IMR-90 (cell line): ENCODE results near the gene CGB5. TPM values are rescaled to one million over a fixed set of nuclear protein-coding genes. Genes with fewer than 3 reads are reported as not detected.

Source experiments
- ATAC-seq: fragments of 200-7000 bp; cut with Tn5 transposase; 2 replicates; pipeline ENCODE4 v1.9.1; 2020; ENCODE audit warnings: low read depth, mild to moderate bottlenecking, moderate library complexity
- BruUV-seq: library from RNA; stranded (reverse); fragments of 400-500 nt; replicated peaks from 2 replicates; lab custom pipeline; 2021; lab: Mats Ljungman, UMichigan
- CTCF ChIA-PET: fragments of 300-600 bp; formaldehyde crosslinking; extraction: SDS; loops from one replicate; lab custom pipeline; 2021; ENCODE audit warnings: antibody characterized with exemption; lab: Yijun Ruan, JAX
- POLR2A ChIA-PET: fragments of 300-600 bp; sonication (Branson Sonifier 250); formaldehyde crosslinking; loops from one replicate; lab custom pipeline; 2022; ENCODE audit warnings: antibody characterized with exemption; ENCODE audit not compliant: unreplicated experiment; lab: Charles Lee
- DNase-seq: peaks from one replicate; pipeline ENCODE4 v3.0.0; 2013
- H2AFZ ChIP-seq: replicated peaks from 2 replicates; pipeline ENCODE3; 2013; ENCODE audit warnings: low read length, mild to moderate bottlenecking; ENCODE audit not compliant: poor library complexity
- H2AK5ac ChIP-seq: 2 replicates; pipeline ENCODE4 v1.6.1; 2013; ENCODE audit warnings: low read depth, low read length, inconsistent platforms
- H2AK9ac ChIP-seq: replicated peaks from 2 replicates; pipeline ENCODE3; 2013; ENCODE audit warnings: mild to moderate bottlenecking, low read depth, low read length, moderate library complexity; ENCODE audit not compliant: poor library complexity
- H2BK120ac ChIP-seq: 2 replicates; pipeline ENCODE4 v1.6.1; 2013; ENCODE audit warnings: low read depth, low read length, inconsistent platforms
- H2BK15ac ChIP-seq: 3 replicates; pipeline ENCODE4 v1.6.1; 2013; ENCODE audit warnings: low read depth, low read length, inconsistent platforms
- H2BK20ac ChIP-seq: 2 replicates; pipeline ENCODE4 v1.6.1; 2013; ENCODE audit warnings: low read depth, mild to moderate bottlenecking, inconsistent platforms, low read length, moderate library complexity
- H2BK5ac ChIP-seq: 2 replicates; pipeline ENCODE4 v1.6.1; 2013; ENCODE audit warnings: mild to moderate bottlenecking, low read depth, low read length, inconsistent platforms; ENCODE audit not compliant: poor library complexity, severe bottlenecking
- H3K14ac ChIP-seq: replicated peaks from 2 replicates; pipeline ENCODE4 v1.6.1; 2013; ENCODE audit warnings: low read depth, low read length, inconsistent platforms
- H3K18ac ChIP-seq: 2 replicates; pipeline ENCODE4 v1.6.1; 2013; ENCODE audit warnings: low read depth, low read length, control low read depth
- H3K23ac ChIP-seq: 2 replicates; pipeline ENCODE4 v1.6.1; 2013; ENCODE audit warnings: low read depth, low read length, inconsistent platforms
- H3K27ac ChIP-seq: 2 replicates; pipeline ENCODE4 v1.5.1; 2013; ENCODE audit warnings: mild to moderate bottlenecking, control low read depth, low read length; ENCODE audit not compliant: insufficient read depth
- H3K27me3 ChIP-seq: 2 replicates; pipeline ENCODE4 v1.6.1; 2013; ENCODE audit warnings: low read length; ENCODE audit not compliant: control insufficient read depth, insufficient read depth
- H3K36me3 ChIP-seq: 2 replicates; pipeline ENCODE4 v1.6.1; 2013; ENCODE audit warnings: low read length, mixed read lengths; ENCODE audit not compliant: control insufficient read depth, insufficient read depth
- H3K4ac ChIP-seq: 2 replicates; pipeline ENCODE4 v1.6.1; 2013; ENCODE audit warnings: low read depth, low read length, inconsistent platforms
- H3K4me1 ChIP-seq: 2 replicates; pipeline ENCODE4 v1.6.1; 2013; ENCODE audit warnings: low read length, mixed read lengths; ENCODE audit not compliant: control insufficient read depth, insufficient read depth
- H3K4me2 ChIP-seq: 2 replicates; pipeline ENCODE4 v1.6.1; 2013; ENCODE audit warnings: low read depth, mild to moderate bottlenecking, control low read depth, low read length, moderate library complexity
- H3K4me3 ChIP-seq: 2 replicates; pipeline ENCODE4 v1.5.1; 2013; ENCODE audit warnings: low read depth, mild to moderate bottlenecking, control low read depth, low read length, moderate library complexity; ENCODE audit not compliant: insufficient read depth
- H3K56ac ChIP-seq: 2 replicates; pipeline ENCODE4 v1.6.1; 2013; ENCODE audit warnings: low read length, inconsistent platforms; ENCODE audit not compliant: insufficient read depth; ENCODE audit errors: extremely low read depth
- H3K79me1 ChIP-seq, 2 experiments: 2 replicates each; pipeline ENCODE4 v1.6.1; 2013; ENCODE audit warnings: low read length in 2 of 2, inconsistent platforms in 1 of 2, low read depth in 1 of 2
- H3K9ac ChIP-seq: 2 replicates; pipeline ENCODE4 v1.6.1; 2013; ENCODE audit warnings: low read depth, low read length, control low read depth
- H3K9me1 ChIP-seq: 2 replicates; pipeline ENCODE4 v1.6.1; 2013; ENCODE audit warnings: low read length, inconsistent platforms; ENCODE audit not compliant: insufficient read depth
- H3K9me3 ChIP-seq: 2 replicates; pipeline ENCODE4 v1.6.1; 2013; ENCODE audit warnings: low read length; ENCODE audit not compliant: control insufficient read depth, insufficient read depth
- H4K20me1 ChIP-seq: 2 replicates; pipeline ENCODE4 v1.6.1; 2013; ENCODE audit warnings: low read length, inconsistent platforms; ENCODE audit not compliant: insufficient read depth
- H4K5ac ChIP-seq: 2 replicates; pipeline ENCODE4 v1.6.1; 2013; ENCODE audit warnings: mild to moderate bottlenecking, low read depth, low read length, control low read depth
- H4K8ac ChIP-seq, 2 experiments: 2 replicates each; pipeline ENCODE4 v1.6.1; 2013; ENCODE audit warnings: low read depth in 2 of 2, low read length in 2 of 2, control low read depth in 1 of 2, inconsistent platforms in 1 of 2
- H4K91ac ChIP-seq: 2 replicates; pipeline ENCODE4 v1.6.1; 2013; ENCODE audit warnings: low read depth, low read length, inconsistent platforms; ENCODE audit not compliant: insufficient read depth
- CEBPB ChIP-seq: IDR thresholded peaks from 2 replicates; pipeline ENCODE4 v1.6.1; 2012; ENCODE audit warnings: low read depth, low read length, improper control_type of control experiment
- CHD1 ChIP-seq: IDR thresholded peaks from 2 replicates; pipeline ENCODE4 v1.6.1; 2012; ENCODE audit warnings: low read depth, low read length, improper control_type of control experiment
- ELK1 ChIP-seq: fragments of 150-350 bp; IDR thresholded peaks from 2 replicates; pipeline ENCODE4 v1.6.1; 2016; ENCODE audit warnings: low read depth, mild to moderate bottlenecking, low read length, moderate library complexity, borderline replicate concordance
- POLR2A ChIP-seq: IDR thresholded peaks from 2 replicates; pipeline ENCODE4 v1.6.1; 2012; ENCODE audit warnings: mild to moderate bottlenecking, low read depth, low read length
- RCOR1 ChIP-seq: IDR thresholded peaks from 2 replicates; pipeline ENCODE4 v1.6.1; 2012; ENCODE audit warnings: mild to moderate bottlenecking, low read length, improper control_type of control experiment; ENCODE audit not compliant: insufficient replicate concordance
- RFX5 ChIP-seq: IDR thresholded peaks from 2 replicates; pipeline ENCODE4 v1.8.0; 2012; ENCODE audit warnings: low read depth, mild to moderate bottlenecking, low read length, moderate library complexity
- SMC3 ChIP-seq: fragments of 150-350 bp; IDR thresholded peaks from 2 replicates; pipeline ENCODE4 v1.6.1; 2016; ENCODE audit warnings: low read depth, mild to moderate bottlenecking, antibody characterized with exemption, low read length, moderate library complexity
- USF2 ChIP-seq: fragments of 150-350 bp; IDR thresholded peaks from 2 replicates; pipeline ENCODE4 v1.6.1; 2017; ENCODE audit warnings: mild to moderate bottlenecking, antibody characterized with exemption, low read length, low read depth
- whole genome bisulfite sequencing, 2 experiments: methylation state at CpG; one replicate each; pipeline versions ENCODE4 v1.1.5 to v1.1.7; 2013; ENCODE audit warnings: missing lambda C conversion rate in 2 of 2; ENCODE audit not compliant: insufficient read length in 1 of 2; ENCODE audit errors: extremely low coverage in 2 of 2; 5-methylcytosine and 5-hydroxymethylcytosine counted together
- dilution Hi-C: fragments of 300-500 bp; cut with HindIII; formaldehyde crosslinking; loops from one replicate; pipeline ENCODE4 v1.14.3; 2018; ENCODE audit warnings: low sequenced_read_pairs; ENCODE audit not compliant: unreplicated experiment
- in situ Hi-C: fragments of 300-500 bp; cut with MboI; formaldehyde crosslinking; loops from 3 replicates; pipeline ENCODE4 v1.14.3; 2019; ENCODE audit warnings: low sequenced_read_pairs, inconsistent platforms, mixed read lengths
- intact Hi-C: fragments of 100-400 bp; cut with micrococcal nuclease; formaldehyde crosslinking; loops from 2 replicates; pipeline ENCODE4 v1.10.0; 2022
- polyA plus RNA-seq, 3 experiments: library from polyadenylated mRNA; depleted of rRNA; stranded (reverse); fragments of >200 nt; gene quantifications; 2 replicates each; pipeline ENCODE4 v1.2.3, GENCODE V29; 2012; ENCODE audit warnings: low replicate concordance in 1 of 3
- total RNA-seq: library from RNA; depleted of rRNA; stranded (reverse); fragments of >200 nt; gene quantifications from 2 replicates; pipeline ENCODE4 v1.2.3, GENCODE V29; 2012

Gene CGB5
- total and polyA plus RNA-seq, 2 of the 4 experiments (the other 2 are of a cell fraction), result not detected

GRCh38 chr19:49080392-49080791 lies 36.7 kb downstream of the CGB5 start:
- Histone ChIP-seq H3K56ac (no peak overlapping the region), H2BK5ac (no peak overlapping the region), H4K5ac (no peak overlapping the region), H2BK15ac (no peak overlapping the region), H3K79me1 (peaks cover 0 to 1% of the 10 kb centered on the region in 2 experiments; a peak in 1 of 4 replicates), H2AFZ (no peak overlapping the region), H2BK20ac (no peak overlapping the region), H2AK9ac (no peak overlapping the region), H3K14ac (no peak overlapping the region), H3K4me1 (no peaks in the 10 kb centered on the region), H3K36me3 (no peaks in the 10 kb centered on the region), H3K18ac (no peak overlapping the region), H3K4me2 (no peak overlapping the region), H4K20me1 (peaks cover under 1% of the 10 kb centered on the region; the same call in 1 of the 2 replicates), H3K23ac (no peak overlapping the region), H3K9ac (no peak overlapping the region), H2AK5ac (no peak overlapping the region), H4K91ac (no peak overlapping the region), H3K9me3 (no peaks in the 10 kb centered on the region), H3K27ac (no peak overlapping the region), H3K9me1 (0 out of 2 replicates have a peak, but pooled peaks cover 2% of the 10 kb centered on the region), H3K4me3 (no peak overlapping the region), H3K4ac (no peak overlapping the region), H2BK120ac (no peak overlapping the region), H4K8ac (no peak overlapping the region), H3K27me3 (no peaks in the 10 kb centered on the region)
- TF ChIP-seq RCOR1 (no peak), ELK1 (no peak), USF2 (no peak), RFX5 (no peak), CEBPB (no peak), CHD1 (no peak), POLR2A (no peak), SMC3 (no peak)
- POLR2A ChIA-PET, result no interaction called here
- in situ Hi-C loops, result no loop called here
- no CpG with 5 or more reads among the region's 4 CpGs for WGBS, 2 experiments
- no peak for DNase-seq
- no TSS peak for BruUV-seq
- CTCF ChIA-PET, result no interaction called here
- dilution Hi-C loops, result no loop called here
- intact Hi-C loops, result no loop called here
- no peak for ATAC-seq
